Measurements from ENCODE around the gene AMBP. TPM values are rescaled to one million over a fixed set of nuclear protein-coding genes. Genes with fewer than 3 reads are reported as not detected.

The AMBP gene
- total and polyA plus RNA-seq, 2 of the 13 experiments (the other 11 are each of a cell fraction or from before 2014, with no cell fraction given) = 1,510 to 2,580 TPM

- no peak for TF ChIP-seq ZNF160 (CRISPR knock-in tag; IDR thresholded peaks at IDR 0.05)
Measured at GRCh38 chr9:114081441-114082016, 3.4 kb upstream of the AMBP start (continued).

- no TSS peak for BruUV-seq (replicated peaks)
- DNase-seq (ENCODE audit: low spot score) = peak; percentile 99
- peak; percentile 99 for FAIRE-seq
- Histone ChIP-seq H3K27me3 (ENCODE audit: control insufficient read depth in 1 of 2, insufficient read depth in 2 of 2, low read length in 2 of 2) (no peaks in the 10 kb centered on the region; a peak in 1 of 5 replicates), H3K9ac (ENCODE audit: insufficient read depth, low read depth, low read length) (peak overlapping the region; percentile 87), H3K4me1 (ENCODE audit: insufficient read depth, low read length) (peaks cover 78% of the 10 kb centered on the region), H3K4me3 (replicated peaks in 1 of 3; ENCODE audit: insufficient read depth in 1 of 3, low read depth in 2 of 3, low read length in 3 of 3) (peak overlapping the region; percentile 37 to 69 (median 41); a peak in 5 of 6 replicates), H4K20me1 (ENCODE audit: insufficient read depth, low read length) (peaks cover 8% of the 10 kb centered on the region), H2AFZ (ENCODE audit: low read length) (no peak overlapping the region), H3K4me2 (ENCODE audit: low read depth, low read length) (peak overlapping the region; percentile 83), H3K36me3 (replicated peaks in 1 of 2; ENCODE audit: control insufficient read depth in 1 of 2, insufficient read depth in 2 of 2, low read length in 2 of 2) (peaks cover 4 to 5% of the 10 kb centered on the region in 2 experiments; a peak in 2 of 5 replicates), H3K27ac (ENCODE audit: extremely low read length, insufficient read depth, low read length) (peak overlapping the region; percentile 98), H3K79me2 (ENCODE audit: insufficient read depth, low read length) (peaks cover 32% of the 10 kb centered on the region), H3K9me3 (ENCODE audit: low read length) (no peaks in the 10 kb centered on the region)
- intact Hi-C loops (cut with micrococcal nuclease; ENCODE audit: unreplicated experiment) = loop anchor here (1.0 to 5.0 kb wide), 2 partner anchors 37 to 186 kb away; no protein-coding TSS in a partner anchor
- CTCF ChIA-PET (ENCODE audit: low intra/inter-chr PET ratio, low total read pairs) = no interaction called here
- POLR2A ChIA-PET = interaction anchor here (1.0 to 7.4 kb wide), 20 partner anchors 7 to 243 kb away, joined by 3 to 75 read pairs (median 10); partner anchors contain the start of genes COL27A1 and KIF12
- peak; percentile 60 for ATAC-seq
- in situ Hi-C loops (cut with HindIII; ENCODE audit: extremely low pct_ligation_motif_present, low pct_unique_long_range_greater_than_20kb) = no loop called here
- 2% methylated on average over 7 of the region's 7 CpGs for WGBS (ENCODE audit: low lambda C conversion rate)
- no peak for TF ChIP-seq CBX2 (IDR thresholded peaks at IDR 0.05; ENCODE audit: low read depth, low read length)
- no peak for TF ChIP-seq CBX2 (CRISPR knock-in tag; IDR thresholded peaks at IDR 0.05; ENCODE audit: low read depth)
- peak; percentile 99 for TF ChIP-seq ZBTB7B (CRISPR knock-in tag; IDR thresholded peaks at IDR 0.05)
- TF ChIP-seq E2F2 (CRISPR knock-in tag; IDR thresholded peaks at IDR 0.05; ENCODE audit: borderline replicate concordance) = no peak
- peak; percentile 67; the same call in 1 of the 2 replicates for TF ChIP-seq HIVEP1 (CRISPR knock-in tag; IDR thresholded peaks at IDR 0.05)
- TF ChIP-seq SKI (IDR thresholded peaks at IDR 0.05; ENCODE audit: partially characterized antibody) = peak; percentile 80
- TF ChIP-seq TOPORS (CRISPR knock-in tag; IDR thresholded peaks at IDR 0.05) = no peak; the same call in 1 of the 2 replicates
- TF ChIP-seq ARNT (IDR thresholded peaks at IDR 0.05) = no peak
- TF ChIP-seq ARID4A (CRISPR knock-in tag; IDR thresholded peaks at IDR 0.05; ENCODE audit: borderline replicate concordance) = peak; percentile 54; the same call in 1 of the 2 replicates
- peak; percentile 68; the same call in 1 of the 2 replicates for TF ChIP-seq HBP1 (CRISPR knock-in tag; IDR thresholded peaks at IDR 0.05; ENCODE audit: low read depth)
Measured at GRCh38 chr9:114080773-114081440, 2.8 kb upstream of the AMBP start.
